Esophagus muscularis mucosa (tissue), 4 donors: ENCODE measurements around the gene NBL1. TPM values are rescaled to one million over a fixed set of nuclear protein-coding genes. Genes with fewer than 3 reads are reported as not detected.

Source experiments
- DNase-seq: peaks from one replicate; pipeline ENCODE4 v3.0.0-alpha.2; 2017; ENCODE audit errors: extremely low spot score
- H3K27ac ChIP-seq, 4 donors: fragments of 200-600 bp; sonication (generic); replicated peaks in 1 of 4; 1 replicate in 3 of 4; 2 replicates in 1 of 4; pipeline ENCODE4 v1.5.1; 2016 to 2019; ENCODE audit warnings: mild to moderate bottlenecking in 1 of 4
- H3K27me3 ChIP-seq, 4 donors: fragments of 200-600 bp; sonication (generic); one replicate each; pipeline versions ENCODE4 v1.5.1 to v1.6.0; 2016 to 2019
- H3K36me3 ChIP-seq, 4 donors: fragments of 200-600 bp; sonication (generic); one replicate each; pipeline ENCODE4 v1.5.1; 2016 to 2019
- H3K4me1 ChIP-seq, 4 donors: fragments of 200-600 bp; sonication (generic); one replicate each; pipeline ENCODE4 v1.5.1; 2016 to 2019
- H3K4me3 ChIP-seq, 4 donors: fragments of 200-600 bp; sonication (generic); 1 replicate in 2 of 4; 2 replicates in 2 of 4; pipeline ENCODE4 v1.5.1; 2016 to 2019; ENCODE audit warnings: mild to moderate bottlenecking in 4 of 4, moderate library complexity in 1 of 4
- H3K9me3 ChIP-seq, 4 donors: fragments of 200-600 bp; sonication (generic); 1 replicate in 3 of 4; 2 replicates in 1 of 4; pipeline ENCODE4 v1.5.1; 2016 to 2019
- EP300 ChIP-seq: sonication (generic); formaldehyde crosslinking; IDR thresholded peaks from one replicate; pipeline ENCODE4 v1.6.1; 2017; ENCODE audit warnings: antibody characterized with exemption
- POLR2A ChIP-seq: fragments of 450-650 bp; IDR thresholded peaks from one replicate; pipeline ENCODE4 v1.6.1; 2017; ENCODE audit warnings: antibody characterized with exemption, moderate library complexity, mild to moderate bottlenecking, low read depth
- POLR2AphosphoS5 ChIP-seq, 2 donors: sonication (generic); formaldehyde crosslinking; IDR thresholded peaks; one replicate each; pipeline ENCODE4 v1.6.1; 2017; ENCODE audit warnings: antibody characterized with exemption in 2 of 2
- WGBS: methylation state at CpG from one replicate; pipeline ENCODE4 v1.1.5; 2018; 5-methylcytosine and 5-hydroxymethylcytosine counted together
- intact Hi-C: fragments of 100-400 bp; cut with DNase I; formaldehyde crosslinking; loops from one replicate; pipeline ENCODE4 v1.15.1; 2023
- total RNA-seq, 4 donors: library from RNA; depleted of rRNA; stranded (reverse); fragments of >200 nt; gene quantifications; one replicate each; pipeline versions ENCODE4 v1.1.0 to v1.2.1, GENCODE V29; 2016
- TF ChIP-seq, protein P1 (sequence below), 3 experiments: fragments of 200-600 bp in 2 of 3; fragments of 450-650 bp in 1 of 3; sonication (generic) in 2 of 3; IDR thresholded peaks; one replicate each; pipeline ENCODE4 v1.5.1; 2017 to 2019; ENCODE audit warnings: antibody characterized with exemption in 3 of 3, mild to moderate bottlenecking in 2 of 3, moderate library complexity in 1 of 3

NBL1 gene
- total RNA-seq, 4 donors from 2014 or later, result 194 to 469 (median 307) TPM

DNA sequence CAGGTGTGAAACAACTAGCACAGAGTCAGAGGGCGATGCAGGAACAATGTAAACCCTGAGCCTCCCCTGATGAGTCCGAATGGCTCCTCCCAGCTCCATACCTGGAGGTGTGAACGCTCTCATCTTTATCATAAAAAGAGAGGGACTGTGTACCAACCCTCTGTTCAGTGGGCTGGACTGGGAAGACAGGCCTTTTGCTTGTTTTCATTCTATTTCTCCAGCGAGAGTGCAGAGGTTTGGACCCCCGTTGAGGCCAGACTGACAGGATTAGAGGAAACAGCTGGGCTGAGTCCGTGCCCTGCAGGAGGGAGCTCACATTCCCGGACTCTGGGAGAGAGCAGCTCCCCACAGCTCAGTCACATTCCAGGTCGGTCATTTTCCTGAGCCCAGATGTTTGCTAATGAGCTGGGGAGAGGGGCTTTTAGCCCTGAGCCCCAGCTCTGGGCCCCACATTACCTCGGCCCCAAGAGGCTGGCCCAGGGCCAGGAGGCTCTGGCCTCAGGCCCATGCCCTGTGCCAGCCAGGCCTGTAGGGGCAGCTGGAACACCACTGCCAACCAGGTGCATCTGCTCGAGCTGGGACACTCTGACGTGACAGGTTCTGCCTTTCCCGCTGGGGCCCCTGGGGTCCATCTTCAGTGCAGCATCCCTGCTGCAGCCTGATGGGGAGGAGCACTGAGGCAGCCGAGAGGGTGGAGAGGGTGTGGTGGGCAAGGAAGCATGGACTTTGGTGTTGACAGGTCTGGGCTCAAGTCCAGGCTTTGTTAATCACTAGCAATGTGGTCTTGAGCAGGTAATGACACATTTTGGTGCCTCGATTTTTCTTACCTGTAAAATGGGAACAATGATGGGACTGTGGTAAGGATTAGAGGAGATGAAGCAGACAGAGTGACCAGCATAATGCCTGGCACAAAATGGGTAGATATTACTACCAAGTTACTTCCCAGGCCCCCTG, 3.5 kb upstream of the NBL1 start:
- peaks cover 15 to 42% (median 41%) of the 10 kb centered on the region in 4 donors for H3K4me1 ChIP-seq
- H3K27ac ChIP-seq, result peak overlapping the region; percentile 18 to 57 (median 42)
- H3K4me3 ChIP-seq, result no peak overlapping the region
- no peaks in the 10 kb centered on the region for H3K36me3 ChIP-seq
- intact Hi-C loops, result no loop called here
- no peak for DNase-seq
- no peak for TF ChIP-seq POLR2AphosphoS5 (IDR thresholded peaks at IDR 0.05)
- TF ChIP-seq, protein P1, sequence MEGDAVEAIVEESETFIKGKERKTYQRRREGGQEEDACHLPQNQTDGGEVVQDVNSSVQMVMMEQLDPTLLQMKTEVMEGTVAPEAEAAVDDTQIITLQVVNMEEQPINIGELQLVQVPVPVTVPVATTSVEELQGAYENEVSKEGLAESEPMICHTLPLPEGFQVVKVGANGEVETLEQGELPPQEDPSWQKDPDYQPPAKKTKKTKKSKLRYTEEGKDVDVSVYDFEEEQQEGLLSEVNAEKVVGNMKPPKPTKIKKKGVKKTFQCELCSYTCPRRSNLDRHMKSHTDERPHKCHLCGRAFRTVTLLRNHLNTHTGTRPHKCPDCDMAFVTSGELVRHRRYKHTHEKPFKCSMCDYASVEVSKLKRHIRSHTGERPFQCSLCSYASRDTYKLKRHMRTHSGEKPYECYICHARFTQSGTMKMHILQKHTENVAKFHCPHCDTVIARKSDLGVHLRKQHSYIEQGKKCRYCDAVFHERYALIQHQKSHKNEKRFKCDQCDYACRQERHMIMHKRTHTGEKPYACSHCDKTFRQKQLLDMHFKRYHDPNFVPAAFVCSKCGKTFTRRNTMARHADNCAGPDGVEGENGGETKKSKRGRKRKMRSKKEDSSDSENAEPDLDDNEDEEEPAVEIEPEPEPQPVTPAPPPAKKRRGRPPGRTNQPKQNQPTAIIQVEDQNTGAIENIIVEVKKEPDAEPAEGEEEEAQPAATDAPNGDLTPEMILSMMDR (IDR thresholded peaks at IDR 0.05), result peak in 1 of 3 experiments; percentile 4
- H3K9me3 ChIP-seq, result no peaks in the 10 kb centered on the region
- no peaks in the 10 kb centered on the region for H3K27me3 ChIP-seq
- 58% methylated on average over 9 of the region's 14 CpGs for WGBS

DNA sequence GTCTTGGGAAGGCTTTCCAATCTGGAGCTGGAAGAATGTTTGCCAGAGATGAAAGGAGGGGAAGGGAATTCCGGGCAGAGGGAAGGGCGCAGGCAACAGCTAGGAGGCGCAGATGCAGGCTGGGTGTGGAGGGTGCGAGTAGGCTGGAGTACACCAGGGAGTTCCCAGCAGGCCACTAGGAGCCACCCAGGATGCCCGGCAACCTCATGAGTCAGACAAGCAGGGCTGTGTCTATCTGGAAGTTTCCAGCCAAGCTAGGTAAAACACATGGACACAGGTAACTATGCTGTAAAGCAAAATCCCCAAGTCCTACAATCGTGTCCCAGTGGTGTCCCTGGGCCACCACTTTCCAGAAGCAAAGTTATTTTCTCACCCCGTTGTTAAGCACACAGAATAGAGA, 990 bp upstream of the NBL1 start:
- Histone ChIP-seq H3K4me3 (peak overlapping the region; percentile 70 to 94 (median 92)), H3K36me3 (no peaks in the 10 kb centered on the region), H3K27me3 (no peaks in the 10 kb centered on the region), H3K9me3 (no peaks in the 10 kb centered on the region), H3K27ac (peak overlapping the region; percentile 94 to 99 (median 98)), H3K4me1 (peaks cover 38 to 64% (median 62%) of the 10 kb centered on the region in 4 donors)
- 70% methylated on average over 6 of the region's 7 CpGs for WGBS
- DNase-seq, result no peak
- TF ChIP-seq POLR2AphosphoS5 (IDR thresholded peaks at IDR 0.05) (no peak), POLR2A (no peak), EP300 (no peak)
- TF ChIP-seq, protein P1 (IDR thresholded peaks at IDR 0.05), result no peak
- intact Hi-C loops, result no loop called here

DNA sequence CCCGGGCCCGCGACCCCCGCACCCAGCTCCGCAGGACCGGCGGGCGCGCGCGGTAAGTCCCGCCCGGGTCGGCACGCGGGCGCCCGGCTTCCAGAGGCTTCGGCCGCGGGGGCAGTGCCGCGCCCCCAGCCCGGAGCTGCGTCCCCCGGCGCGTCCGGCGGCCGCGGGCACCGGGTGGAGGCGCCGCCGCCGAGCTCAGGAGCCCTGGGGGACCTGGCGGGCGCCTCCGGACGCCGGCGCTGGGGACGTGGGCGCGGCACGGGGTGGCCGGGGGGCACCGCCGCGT, 227 bp downstream of the NBL1 start:
- H3K36me3 ChIP-seq, result no peaks in the 10 kb centered on the region
- H3K4me1 ChIP-seq, result peaks cover 50 to 74% (median 71%) of the 10 kb centered on the region in 4 donors
- 0% methylated on average over 3 of the region's 51 CpGs for WGBS
- H3K4me3 ChIP-seq, result peak overlapping the region; percentile 70 to 94 (median 92)
- no peak for DNase-seq
- intact Hi-C loops, result loop anchor here (2.0 kb wide), 1 partner anchor 160 kb away; the partner anchor contains the start of gene CAPZB
- no peak for TF ChIP-seq POLR2A
- TF ChIP-seq, protein P1 (IDR thresholded peaks at IDR 0.05), result no peak
- no peak for TF ChIP-seq POLR2AphosphoS5 (IDR thresholded peaks at IDR 0.05)
- no peak for TF ChIP-seq EP300
- H3K27ac ChIP-seq, result peak overlapping the region; percentile 97 to 99 (median 98)
- no peaks in the 10 kb centered on the region for H3K27me3 ChIP-seq
- H3K9me3 ChIP-seq, result no peaks in the 10 kb centered on the region

DNA sequence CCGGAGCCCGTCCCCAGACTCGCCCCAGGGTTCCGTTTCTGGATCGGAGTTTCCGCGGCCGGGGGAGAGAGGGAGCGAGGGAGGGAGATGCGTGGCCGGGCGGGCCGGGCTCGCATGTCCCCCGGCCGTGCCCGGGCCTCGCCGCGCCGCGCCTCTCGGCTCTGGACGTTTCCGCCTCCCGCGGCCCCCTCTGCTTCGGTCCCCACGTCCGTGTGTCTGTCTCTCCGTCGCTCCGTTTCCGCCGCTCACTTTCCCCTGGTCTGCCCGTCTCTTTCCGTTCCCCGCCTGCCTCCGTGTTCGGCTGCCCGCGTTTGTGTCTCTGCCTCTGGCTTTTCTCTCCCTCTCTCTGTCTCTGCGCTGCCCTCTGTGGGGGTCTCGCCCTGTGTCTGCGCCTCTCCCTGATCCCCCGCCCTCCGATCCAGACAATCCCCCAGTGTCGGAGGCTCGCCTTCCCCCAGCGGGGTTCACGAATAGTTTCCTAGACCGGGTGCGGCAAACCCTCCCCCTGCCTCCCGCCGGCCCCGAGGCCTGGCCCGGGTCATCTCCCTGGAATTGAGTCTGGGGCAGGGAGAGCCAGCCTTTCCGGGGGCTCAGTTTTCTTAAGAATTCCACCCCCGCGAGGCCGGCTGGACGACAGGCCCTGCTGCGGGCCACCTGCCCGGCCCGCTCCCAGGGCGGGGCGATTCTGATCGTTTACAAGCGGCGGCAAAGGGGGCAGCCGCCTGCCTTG, 735 bp downstream of the NBL1 start:
- Histone ChIP-seq H3K36me3 (no peaks in the 10 kb centered on the region), H3K4me3 (peak overlapping the region; percentile 70 to 94 (median 92)), H3K27me3 (no peaks in the 10 kb centered on the region), H3K4me1 (peaks cover 56 to 74% (median 71%) of the 10 kb centered on the region in 4 donors), H3K9me3 (no peaks in the 10 kb centered on the region), H3K27ac (peak overlapping the region; percentile 97 to 99 (median 98))
- TF ChIP-seq POLR2AphosphoS5 (IDR thresholded peaks at IDR 0.05), result peak in 1 of 2 donors; percentile 56
- TF ChIP-seq, protein P1 (IDR thresholded peaks at IDR 0.05), result no peak
- 0% methylated on average over 22 of the region's 71 CpGs for WGBS
- intact Hi-C loops, result loop anchor here (2.0 to 5.0 kb wide), 2 partner anchors 48 to 160 kb away; partner anchors contain the start of gene CAPZB
- DNase-seq, result no peak
